K562 (cell line): ENCODE measurements around the gene PTPRT. TPM values are rescaled to one million over a fixed set of nuclear protein-coding genes. Genes with fewer than 3 reads are reported as not detected.

Source experiments
- ATAC-seq: fragments of 200-7000 bp; cut with Tn5 transposase; 3 replicates; pipeline ENCODE4 v1.9.1; 2020; ENCODE audit warnings: moderate library complexity
- BruUV-seq: library from RNA; stranded (reverse); fragments of 400-500 nt; replicated peaks from 2 replicates; lab custom pipeline; 2021; lab: Mats Ljungman, UMichigan
- CTCF ChIA-PET: fragments of 300-600 bp; formaldehyde crosslinking; extraction: SDS; loops from one replicate; lab custom pipeline; 2021; ENCODE audit warnings: low intra/inter-chr PET ratio; lab: Yijun Ruan, JAX
- POLR2A ChIA-PET: fragments of 300-600, 350-650 bp; sonication (Branson Sonifier 250); formaldehyde crosslinking; extraction: SDS; loops from one replicate; lab custom pipeline; 2021; ENCODE audit warnings: antibody characterized with exemption, inconsistent platforms; lab: Yijun Ruan, JAX
- DNase-seq, 4 experiments: peaks; one replicate each; pipeline versions ENCODE4 v3.0.0 to v3.0.0-alpha.2; 2011 to 2018; ENCODE audit warnings: low spot score in 3 of 4, mixed read lengths in 3 of 4; ENCODE audit errors: extremely low read depth in 1 of 4
- FAIRE-seq: peaks from 2 replicates; lab custom pipeline; 2011; peaks lifted over from hg19 to GRCh38; lab: Jason Lieb, UNC
- H2AFZ ChIP-seq: 2 replicates; pipeline ENCODE4 v1.6.0; 2011; ENCODE audit warnings: low read depth, low read length, control low read depth, inconsistent platforms
- H3K27ac ChIP-seq: fragments of 200-600 bp; 3 replicates; pipeline ENCODE4 v1.8.0; 2011; ENCODE audit warnings: low read depth, mild to moderate bottlenecking, control low read depth, inconsistent platforms, low read length, moderate library complexity, mixed read lengths; ENCODE audit errors: extremely low read depth
- H3K27me3 ChIP-seq, 2 experiments: fragments of 300-600 bp in 1 of 2; 2 replicates in 1 of 2; 3 replicates in 1 of 2; pipeline versions ENCODE4 v1.6.0 to v1.8.0; 2011; ENCODE audit warnings: inconsistent platforms in 2 of 2, low read length in 2 of 2, mild to moderate bottlenecking in 1 of 2, mixed read lengths in 1 of 2, moderate library complexity in 1 of 2; ENCODE audit not compliant: control insufficient read depth in 2 of 2, insufficient read depth in 2 of 2
- H3K36me3 ChIP-seq: fragments of 300-600 bp; 3 replicates; pipeline ENCODE4 v1.8.0; 2011; ENCODE audit warnings: mild to moderate bottlenecking, low read length, inconsistent platforms; ENCODE audit not compliant: control insufficient read depth, insufficient read depth
- H3K4me1 ChIP-seq, 2 experiments: fragments of 200-600 bp in 1 of 2; replicated peaks in 1 of 2; 2 replicates in 1 of 2; 3 replicates in 1 of 2; pipeline versions ENCODE4 v1.5.1 to v1.8.0; 2011; ENCODE audit warnings: inconsistent platforms in 2 of 2, low read length in 2 of 2, mild to moderate bottlenecking in 1 of 2, mixed read lengths in 1 of 2, moderate library complexity in 1 of 2; ENCODE audit not compliant: control insufficient read depth in 2 of 2, insufficient read depth in 2 of 2
- H3K4me2 ChIP-seq: 2 replicates; pipeline ENCODE4 v1.6.1; 2011; ENCODE audit warnings: low read length, control low read depth, inconsistent platforms, mixed read lengths; ENCODE audit not compliant: insufficient read depth
- H3K4me3 ChIP-seq: fragments of 200-600 bp; sonication (generic), shearing (Covaris generic); 2 replicates; pipeline ENCODE4 v1.5.1; 2016; ENCODE audit warnings: control low read depth, inconsistent platforms
- H3K79me2 ChIP-seq: fragments of 200-600 bp; 3 replicates; pipeline ENCODE4 v1.8.0; 2011; ENCODE audit warnings: low read length, inconsistent platforms; ENCODE audit not compliant: control insufficient read depth, insufficient read depth
- H3K9ac ChIP-seq, 2 experiments: 2 replicates each; pipeline versions ENCODE4 v1.6.0 to v1.6.1; 2011; ENCODE audit warnings: low read depth in 2 of 2, low read length in 2 of 2, control low read depth in 1 of 2, inconsistent platforms in 1 of 2, mild to moderate bottlenecking in 1 of 2, mixed read lengths in 1 of 2; ENCODE audit not compliant: insufficient read depth in 1 of 2
- H3K9me1 ChIP-seq: one replicate; pipeline ENCODE4 v1.6.0; 2011; ENCODE audit warnings: inconsistent platforms, mild to moderate bottlenecking, low read length, moderate library complexity; ENCODE audit not compliant: control insufficient read depth, insufficient read depth
- H3K9me3 ChIP-seq: replicated peaks from 2 replicates; pipeline ENCODE4 v1.5.1; 2011; ENCODE audit warnings: low read depth, low read length, inconsistent platforms; ENCODE audit not compliant: control insufficient read depth, insufficient read depth
- H4K20me1 ChIP-seq: replicated peaks from 2 replicates; pipeline ENCODE4 v1.6.1; 2011; ENCODE audit warnings: low read length, inconsistent platforms, mixed read lengths; ENCODE audit not compliant: control insufficient read depth, insufficient read depth
- CAMTA2 ChIP-seq: fragments of 250-450 bp; sonication (Bioruptor Pico); conservative IDR thresholded peaks from 2 replicates; pipeline ENCODE4 v1.5.1; 2022
- CHD2 ChIP-seq: IDR thresholded peaks from 2 replicates; pipeline ENCODE4 v1.6.1; 2011; ENCODE audit warnings: low read depth, low read length
- EGR1 ChIP-seq: fragments of 450-650 bp; conservative IDR thresholded peaks from 2 replicates; pipeline ENCODE4 v1.6.1; 2017; ENCODE audit warnings: mild to moderate bottlenecking
- EP400 ChIP-seq: fragments of 450-650 bp; IDR thresholded peaks from 2 replicates; pipeline ENCODE4 v1.6.1; 2017; ENCODE audit warnings: antibody characterized with exemption, mild to moderate bottlenecking, moderate library complexity
- KLF13 ChIP-seq: fragments of 450-650 bp; IDR thresholded peaks from 2 replicates; pipeline ENCODE4 v1.6.1; 2016; ENCODE audit warnings: missing genetic modification characterization, low read depth, mild to moderate bottlenecking, missing compliant biosample characterization, moderate library complexity, borderline replicate concordance
- MAFF ChIP-seq: IDR thresholded peaks from 2 replicates; pipeline ENCODE4 v1.6.1; 2012; ENCODE audit warnings: low read length, improper control_type of control experiment
- NCOA6 ChIP-seq: fragments of 450-650 bp; IDR thresholded peaks from 2 replicates; pipeline ENCODE4 v1.6.1; 2017; ENCODE audit warnings: mild to moderate bottlenecking
- POU5F1 ChIP-seq: fragments of 150-350 bp; IDR thresholded peaks from 2 replicates; pipeline ENCODE4 v1.6.1; 2014; ENCODE audit warnings: borderline replicate concordance, low read length, low read depth, mild to moderate bottlenecking; ENCODE audit not compliant: partially characterized antibody
- RBM15 ChIP-seq: fragments of 200-400 bp; formaldehyde crosslinking; IDR thresholded peaks from 2 replicates; pipeline ENCODE4 v1.6.1; 2018; ENCODE audit warnings: mild to moderate bottlenecking, low read length, moderate library complexity; ENCODE audit not compliant: insufficient read depth
- SMAD3 ChIP-seq: fragments of 450-650 bp; formaldehyde crosslinking; conservative IDR thresholded peaks from 2 replicates; pipeline ENCODE4 v1.4.0; 2020; ENCODE audit warnings: mild to moderate bottlenecking
- USF2 ChIP-seq: sonication (generic); formaldehyde crosslinking; IDR thresholded peaks from 2 replicates; pipeline ENCODE4 v1.5.0; 2020; ENCODE audit warnings: missing genetic modification reagents
- ZNF444 ChIP-seq: fragments of 250-450 bp; sonication (Bioruptor Pico); IDR thresholded peaks from 2 replicates; pipeline ENCODE4 v1.4.0; 2020; ENCODE audit warnings: mild to moderate bottlenecking, moderate library complexity
- ZSCAN32 ChIP-seq: fragments of 450-650 bp; formaldehyde crosslinking; IDR thresholded peaks from 2 replicates; pipeline ENCODE4 v1.4.0; 2020; ENCODE audit warnings: mild to moderate bottlenecking, moderate library complexity
- WGBS: fragments of 100-300 bp; shearing (Covaris generic); methylation state at CpG from one replicate; pipeline ENCODE4 v1.1.6; 2016; ENCODE audit warnings: low coverage, mixed read lengths; ENCODE audit not compliant: insufficient coverage; ENCODE audit errors: missing lambda C conversion rate; 5-methylcytosine and 5-hydroxymethylcytosine counted together
- in situ Hi-C: fragments of 300-500 bp; cut with MboI; formaldehyde crosslinking; loops from 4 replicates; pipeline ENCODE4 v1.15.0; 2018; ENCODE audit warnings: inconsistent platforms, mixed read lengths
- intact Hi-C: fragments of 100-400 bp; cut with micrococcal nuclease; formaldehyde crosslinking; loops from 2 replicates; pipeline ENCODE4 v1.14.2; 2022
- polyA plus RNA-seq, 8 experiments: library from polyadenylated mRNA; depleted of rRNA in 4 of 8; stranded (reverse) in 5 of 8; unstranded in 3 of 8; fragments of >200 nt; fragmentation: Nextera tagmentation in 2 of 8; fragmentation: Illumina TruSeq in 1 of 8; extraction: Ambion mirVana in 2 of 8; extraction: Trizol in 1 of 8; gene quantifications; 2 replicates each; pipeline versions ENCODE4 v1.2.1 to v1.2.3, GENCODE V29; 2011 to 2014; ENCODE audit warnings: inconsistent platforms in 1 of 8, missing spikeins in 1 of 8
- total RNA-seq, 7 experiments: library from RNA; depleted of rRNA in 6 of 7; stranded (reverse); fragments of >200 nt in 6 of 7; fragmentation: Illumina TruSeq in 2 of 7; extraction: Trizol in 2 of 7; gene quantifications; 2 replicates each; pipeline versions ENCODE4 v1.2.1 to v1.2.3, GENCODE V29; 2011 to 2021; ENCODE audit warnings: low replicate concordance in 1 of 7
- TF ChIP-seq, protein P1 (sequence below): sonication (generic); formaldehyde crosslinking; IDR thresholded peaks from 2 replicates; pipeline ENCODE4 v1.8.0; 2022; ENCODE audit warnings: missing genetic modification reagents, mild to moderate bottlenecking, moderate library complexity, borderline replicate concordance
- TF ChIP-seq, protein P2 (sequence below): fragments of 250-450 bp; sonication (Bioruptor Pico); IDR thresholded peaks from 2 replicates; pipeline ENCODE4 v1.9.0; 2021; ENCODE audit warnings: mild to moderate bottlenecking

PTPRT gene
- total and polyA plus RNA-seq, 9 of the 15 experiments (the other 6 are each of a cell fraction or from before 2014, with no cell fraction given): not detected

DNA sequence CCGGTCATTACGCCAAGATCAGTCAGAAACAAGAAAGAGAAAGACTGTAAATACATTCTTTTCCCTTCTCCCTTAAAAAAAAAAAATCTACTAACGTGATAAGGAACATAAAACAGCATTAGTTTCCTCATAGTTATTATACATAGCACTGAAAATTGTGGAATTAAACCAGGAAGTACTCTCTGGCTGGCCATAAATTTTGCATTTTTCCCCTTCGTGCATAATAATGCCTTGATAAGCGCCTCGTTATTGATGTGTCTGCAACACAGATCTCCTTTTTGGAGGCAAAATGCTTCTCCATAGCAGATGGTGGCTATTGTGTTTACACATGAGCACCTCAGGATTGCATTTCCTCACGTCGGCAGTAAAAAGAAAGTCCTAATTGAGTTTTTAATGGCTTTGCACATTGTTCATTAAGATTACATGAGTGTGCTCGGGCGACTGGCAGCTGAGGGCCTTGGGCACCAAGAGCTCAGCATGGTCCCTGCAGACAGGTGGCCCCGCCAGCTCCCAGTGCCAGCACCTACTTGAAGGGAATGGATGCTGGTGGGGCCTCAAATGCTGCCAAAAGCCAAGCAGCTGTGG lies 394.5 kb downstream of the PTPRT start:
- H3K36me3 ChIP-seq: no peaks in the 10 kb centered on the region
- no peak overlapping the region for H3K4me3 ChIP-seq
- no peaks in the 10 kb centered on the region for H3K4me1 ChIP-seq
- under 1% methylated on average over 11 of the region's 11 CpGs for WGBS
- H2AFZ ChIP-seq: no peak overlapping the region
- no peak overlapping the region for H3K4me2 ChIP-seq
- ChIA-PET CTCF (no interaction called here), POLR2A (no interaction called here)
- no peak overlapping the region for H3K27ac ChIP-seq
- H3K79me2 ChIP-seq: no peaks in the 10 kb centered on the region
- ATAC-seq (no peak), FAIRE-seq (no peak), DNase-seq (no peak)
- no peak overlapping the region for H3K9ac ChIP-seq
- H3K9me3 ChIP-seq: no peaks in the 10 kb centered on the region
- TF ChIP-seq RBM15: no peak
- no TSS peak for BruUV-seq
- no peaks in the 10 kb centered on the region for H4K20me1 ChIP-seq
- intact Hi-C loops: no loop called here
- in situ Hi-C loops: no loop called here
- no peaks in the 10 kb centered on the region for H3K9me1 ChIP-seq
- 0 out of 5 replicates have a peak, but pooled peaks cover 0 to 4% of the 10 kb centered on the region in 2 experiments for H3K27me3 ChIP-seq

- FAIRE-seq: no peak
- intact Hi-C loops: no loop called here
- no TSS peak for BruUV-seq
- no peak for TF ChIP-seq POU5F1
- TF ChIP-seq EGR1: no peak
- TF ChIP-seq, protein P1, sequence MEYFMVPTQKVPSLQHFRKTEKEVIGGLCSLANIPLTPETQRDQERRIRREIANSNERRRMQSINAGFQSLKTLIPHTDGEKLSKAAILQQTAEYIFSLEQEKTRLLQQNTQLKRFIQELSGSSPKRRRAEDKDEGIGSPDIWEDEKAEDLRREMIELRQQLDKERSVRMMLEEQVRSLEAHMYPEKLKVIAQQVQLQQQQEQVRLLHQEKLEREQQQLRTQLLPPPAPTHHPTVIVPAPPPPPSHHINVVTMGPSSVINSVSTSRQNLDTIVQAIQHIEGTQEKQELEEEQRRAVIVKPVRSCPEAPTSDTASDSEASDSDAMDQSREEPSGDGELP (CRISPR knock-in tag): no peak
- TF ChIP-seq EP400: no peak
- TF ChIP-seq ZNF444: no peak
- TF ChIP-seq NCOA6: no peak
- no peak for TF ChIP-seq MAFF
- TF ChIP-seq CAMTA2 (CRISPR knock-in tag): no peak
- no peak for TF ChIP-seq ZSCAN32
- TF ChIP-seq USF2: no peak
- TF ChIP-seq, protein P2, sequence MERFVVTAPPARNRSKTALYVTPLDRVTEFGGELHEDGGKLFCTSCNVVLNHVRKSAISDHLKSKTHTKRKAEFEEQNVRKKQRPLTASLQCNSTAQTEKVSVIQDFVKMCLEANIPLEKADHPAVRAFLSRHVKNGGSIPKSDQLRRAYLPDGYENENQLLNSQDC (CRISPR knock-in tag): no peak
- no peak for TF ChIP-seq SMAD3
- TF ChIP-seq KLF13 (tag): no peak
- TF ChIP-seq CHD2: no peak
These were observed 397.7 kb downstream of the PTPRT start for GRCh38 chr20:42792052-42792451.

More at GRCh38 chr20:42792052-42792451, 397.7 kb downstream of the PTPRT start:
- Histone ChIP-seq H3K27ac (no peak overlapping the region), H3K9me1 (no peaks in the 10 kb centered on the region), H4K20me1 (no peaks in the 10 kb centered on the region), H3K4me3 (no peak overlapping the region), H3K27me3 (0 out of 5 replicates have a peak, but pooled peaks cover 0 to 4% of the 10 kb centered on the region in 2 experiments), H3K9me3 (no peaks in the 10 kb centered on the region), H3K9ac (no peak overlapping the region), H3K79me2 (no peaks in the 10 kb centered on the region), H2AFZ (no peak overlapping the region), H3K4me1 (no peaks in the 10 kb centered on the region), H3K4me2 (no peak overlapping the region), H3K36me3 (no peaks in the 10 kb centered on the region)
- CTCF ChIA-PET: no interaction called here
- DNase-seq (no peak), ATAC-seq (no peak)
- in situ Hi-C loops: no loop called here
- 0% methylated on average over 1 of the region's 1 CpG for WGBS
- POLR2A ChIA-PET: no interaction called here
